Activated CD4-positive, alpha-beta T cell treated with anti-CD3 and anti-CD28 coated beads, Interleukin-2, Interleukin-4, amounts not matched to agents 100 ng/mL and 50 ng/mL, durations not matched to agents 16 hours and 8 hours (primary cell): Measurements from ENCODE around the gene SERHL2.
A peak's percentile ranks its signal among the peaks of the same experiment; 100 is the strongest.
"Not testable (repeated sequence)": the region's sequence is repeated elsewhere in the genome, so short reads cannot be mapped to it uniquely, and the experiment has no call there.

Experiments
- DNase-seq: peaks from one replicate; pipeline ENCODE4 v3.0.0-alpha.2; 2020; ENCODE audit warnings: low spot score

SERHL2 gene, protein sequence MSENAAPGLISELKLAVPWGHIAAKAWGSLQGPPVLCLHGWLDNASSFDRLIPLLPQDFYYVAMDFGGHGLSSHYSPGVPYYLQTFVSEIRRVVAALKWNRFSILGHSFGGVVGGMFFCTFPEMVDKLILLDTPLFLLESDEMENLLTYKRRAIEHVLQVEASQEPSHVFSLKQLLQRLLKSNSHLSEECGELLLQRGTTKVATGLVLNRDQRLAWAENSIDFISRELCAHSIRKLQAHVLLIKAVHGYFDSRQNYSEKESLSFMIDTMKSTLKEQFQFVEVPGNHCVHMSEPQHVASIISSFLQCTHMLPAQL

GRCh38 chr22:42553475-42554361 is at the start of gene SERHL2:
SERHL2 (plus strand) TSS chr22:42553956; CDS start chr22:42554021, 65 bp downstream.
- DNase-seq = peak; percentile 73

DNA sequence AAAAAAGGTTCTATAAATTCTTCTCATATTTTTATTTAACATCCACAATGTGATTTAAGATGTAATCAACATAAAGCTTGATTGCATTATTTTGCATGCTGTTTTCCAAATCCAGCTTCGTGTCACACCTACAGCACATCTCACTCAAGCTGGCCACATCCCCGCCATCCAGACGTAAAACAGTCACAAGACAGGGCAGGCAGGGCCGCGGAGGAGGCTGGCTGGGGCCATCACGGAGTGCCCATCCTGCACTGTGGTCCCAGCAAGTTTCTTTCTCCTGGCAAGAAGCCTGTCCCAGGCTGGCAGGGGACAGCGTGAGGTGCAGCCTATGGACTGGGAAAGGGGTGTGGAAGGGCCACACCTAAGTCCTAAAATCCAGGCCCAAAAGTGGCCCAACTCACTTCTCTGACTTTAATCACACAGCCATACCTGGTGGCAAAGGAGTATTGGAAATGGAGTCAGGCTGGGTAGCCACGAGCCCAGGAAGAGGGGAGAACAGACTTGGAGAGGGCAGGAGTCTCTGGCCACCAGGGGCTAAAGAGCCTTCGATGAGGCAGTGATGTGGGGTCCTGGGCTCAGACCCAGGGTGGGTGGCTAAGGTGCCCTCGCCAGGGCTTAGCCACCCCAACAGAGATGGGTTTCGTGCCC is 45.3 kb upstream of the SERHL2 start:
- not testable (repeated sequence) for DNase-seq

DNA sequence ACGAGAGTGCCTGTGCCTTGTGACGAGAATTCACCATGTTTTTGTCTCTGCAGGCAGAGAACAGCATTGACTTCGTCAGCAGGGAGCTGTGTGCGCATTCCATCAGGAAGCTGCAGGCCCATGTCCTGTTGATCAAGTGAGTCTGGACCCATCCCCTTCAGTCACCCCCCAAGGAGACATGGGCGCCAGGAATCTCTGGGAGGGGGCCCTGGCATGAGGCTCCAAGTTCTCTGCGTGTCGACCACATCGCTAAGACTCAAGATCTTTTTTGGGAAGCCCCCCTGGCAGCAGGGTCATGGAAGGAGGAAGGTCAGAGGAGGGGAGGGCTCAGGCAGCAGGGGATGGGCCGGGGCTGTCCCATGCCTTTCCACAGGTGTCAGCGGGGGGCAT is 44.8 kb upstream of the SERHL2 start:
- not testable (repeated sequence) for DNase-seq

GRCh38 chr22:42509548-42509947 is 44.2 kb upstream of the SERHL2 start:
- no peak for DNase-seq

GRCh38 chr22:42511401-42511891 is 42.3 kb upstream of the SERHL2 start:
- no peak for DNase-seq

DNA sequence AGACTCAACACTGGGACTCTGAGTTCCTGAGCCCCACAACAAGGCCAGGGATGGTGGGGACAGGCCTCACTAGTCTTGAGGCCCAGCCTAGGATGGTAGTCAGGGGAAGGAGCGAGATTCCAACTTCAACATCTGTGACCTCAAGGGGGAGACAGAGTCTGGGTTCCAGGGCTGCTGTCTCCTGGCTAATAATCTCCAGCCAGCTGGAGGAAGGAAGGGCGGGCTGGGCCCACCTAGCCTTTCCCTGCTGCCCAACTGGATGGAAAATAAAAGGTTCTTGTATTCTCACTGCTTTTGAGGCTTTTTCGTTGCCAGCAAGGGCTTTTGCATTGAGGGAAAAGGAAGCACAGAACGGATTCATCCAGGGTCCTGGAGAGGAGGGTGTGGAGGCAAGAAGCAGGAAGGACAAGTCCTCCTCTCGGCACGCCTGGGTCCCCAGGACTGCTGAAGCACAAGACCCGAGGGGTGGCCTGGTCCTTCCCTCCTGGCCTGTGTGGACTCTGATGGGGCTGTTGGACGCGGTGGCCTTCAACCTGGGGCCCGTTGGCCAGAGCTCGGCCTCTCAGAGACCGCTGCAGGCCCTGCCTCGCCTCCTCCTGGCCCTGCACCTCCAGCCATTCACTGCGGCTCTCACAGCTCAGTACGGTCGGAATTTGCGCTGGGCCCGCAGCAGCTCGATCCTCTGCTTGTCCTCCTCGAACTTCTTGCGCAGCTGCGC is 41.3 kb upstream of the SERHL2 start:
- not testable (repeated sequence) for DNase-seq

GRCh38 chr22:42514331-42514730 is 39.4 kb upstream of the SERHL2 start:
- not testable (repeated sequence) for DNase-seq

GRCh38 chr22:42515304-42515703 is 38.5 kb upstream of the SERHL2 start:
- not testable (repeated sequence) for DNase-seq

GRCh38 chr22:42515896-42516295 is 37.9 kb upstream of the SERHL2 start:
- no peak for DNase-seq

DNA sequence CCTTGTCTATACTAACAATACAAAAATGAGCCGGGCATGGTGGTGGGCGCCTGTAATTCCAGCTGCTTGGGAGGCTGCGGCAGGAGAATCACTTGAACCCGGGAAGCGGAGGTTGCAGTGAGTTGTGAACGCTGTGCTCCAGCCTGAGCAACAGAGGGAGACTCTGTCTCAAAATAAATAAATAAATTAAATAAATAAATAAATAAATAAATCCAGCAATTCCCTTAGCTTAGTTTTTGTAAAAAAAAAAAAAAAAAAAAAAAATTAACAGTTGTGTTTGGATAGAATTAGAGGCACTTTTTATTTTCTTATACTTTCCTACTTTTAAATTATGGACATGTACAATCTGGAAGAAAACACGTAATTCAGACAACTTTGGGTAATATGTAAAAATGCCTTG is 36.7 kb upstream of the SERHL2 start:
- not testable (repeated sequence) for DNase-seq

DNA sequence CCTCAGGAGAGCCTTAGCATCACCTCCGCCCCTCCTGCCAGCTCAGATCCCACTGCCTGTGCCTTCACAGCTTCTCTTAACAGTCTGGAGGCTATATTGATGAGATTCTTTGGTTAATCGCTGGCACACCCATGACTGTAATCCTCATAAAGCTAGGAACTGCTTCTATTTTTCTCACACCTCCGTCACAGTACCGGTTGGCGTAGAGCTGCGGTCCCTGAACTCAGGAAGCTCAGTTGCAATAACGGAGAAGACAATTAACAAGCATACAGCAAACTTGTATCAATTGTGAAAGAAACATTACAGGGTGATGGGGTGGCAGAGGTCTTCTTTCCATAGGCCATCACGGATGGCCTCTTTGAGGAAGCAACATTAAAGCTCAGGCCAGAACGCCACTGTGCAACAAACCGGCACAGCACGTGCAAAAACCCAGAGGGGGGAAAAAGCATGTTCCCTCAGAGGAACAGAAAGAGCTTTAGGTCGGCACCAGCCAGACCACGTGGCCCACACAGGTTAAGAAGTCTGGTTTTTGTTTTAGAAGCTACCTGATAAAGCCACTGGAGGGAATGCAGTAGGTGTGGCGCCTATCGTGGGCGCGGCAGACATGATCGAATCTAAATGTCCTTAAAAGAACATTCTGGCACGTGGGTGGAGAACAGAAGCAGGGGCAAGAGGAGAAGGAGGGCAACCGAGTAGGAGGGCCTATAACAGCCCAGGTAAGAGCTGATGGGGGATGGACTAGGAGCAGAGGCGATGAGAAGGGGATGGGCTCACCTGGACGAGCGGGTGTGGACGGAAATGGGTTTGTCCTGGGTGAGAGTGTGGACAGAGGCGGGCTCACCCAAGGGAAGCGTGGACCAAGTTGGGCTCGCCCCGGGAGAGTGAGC is 34.9 kb upstream of the SERHL2 start:
- DNase-seq = not testable (repeated sequence)

DNA sequence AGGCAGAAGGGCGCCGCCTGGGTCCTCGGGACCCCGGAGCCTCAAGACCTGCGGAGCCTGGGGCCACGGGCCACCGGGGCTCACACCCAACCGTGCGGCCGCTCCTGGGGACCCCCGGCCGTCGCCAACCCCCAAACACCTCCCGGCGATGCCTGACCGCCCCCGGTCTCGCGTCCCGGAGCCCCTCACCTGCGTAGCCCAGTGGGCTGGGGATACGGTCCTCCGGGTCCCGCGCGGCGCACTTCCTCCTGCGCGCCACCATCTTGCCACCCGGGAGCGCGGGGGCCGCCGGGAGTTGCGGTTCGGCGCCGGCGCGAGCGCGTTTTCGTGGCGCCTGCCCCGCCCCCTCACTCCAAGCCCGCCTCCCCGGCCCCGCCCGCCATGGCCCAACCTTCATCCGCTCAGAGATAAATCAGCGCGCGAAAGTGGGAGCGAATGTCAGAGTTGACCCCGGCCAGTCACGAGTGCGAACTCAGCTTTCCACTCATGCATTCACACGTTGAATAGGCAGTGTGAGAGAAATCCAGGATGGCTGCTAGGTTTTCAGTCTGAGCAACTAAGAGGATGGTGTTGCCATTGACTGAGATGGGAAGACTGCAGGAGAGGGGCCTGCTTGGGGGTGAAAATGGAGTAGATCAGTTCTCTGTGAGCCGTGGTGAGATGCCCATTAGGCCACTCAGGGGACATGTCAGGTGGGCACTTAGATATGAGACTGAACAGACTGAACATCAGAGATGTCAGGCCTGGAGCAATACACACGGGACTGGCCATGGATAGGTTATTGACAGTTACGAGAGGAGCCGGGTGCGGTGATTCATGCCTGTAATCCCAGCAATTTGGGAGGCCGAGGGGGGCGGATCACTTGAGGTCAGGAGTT is 34.0 kb upstream of the SERHL2 start, which contains the start of gene RRP7A:
TSS of gene RRP7A (minus strand) at position 272 of the 877 bp plus-strand sequence. CDS start at position 262, 10 bp downstream.
- peak; percentile 83 for DNase-seq

DNA sequence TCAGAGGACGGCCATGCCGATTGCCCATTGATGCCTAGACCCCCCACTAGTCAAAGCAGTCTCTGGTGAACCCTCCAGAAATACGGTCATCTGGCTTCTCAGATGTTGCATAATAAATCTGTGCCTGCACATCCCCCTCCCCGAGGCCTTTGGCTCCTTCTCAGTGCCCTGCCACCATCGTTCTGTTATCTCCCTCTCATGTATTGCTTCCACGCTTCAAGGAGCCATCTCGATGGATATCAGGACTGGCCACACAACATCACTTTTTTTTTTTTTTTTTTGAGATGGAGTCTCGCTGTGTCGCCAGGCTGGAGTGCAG is 32.6 kb upstream of the SERHL2 start:
- DNase-seq = no peak

GRCh38 chr22:42522546-42522945 is 31.2 kb upstream of the SERHL2 start:
- DNase-seq = no peak

GRCh38 chr22:42528591-42529307 is 25.0 kb upstream of the SERHL2 start:
- no peak for DNase-seq

- not testable (repeated sequence) for DNase-seq
Measured at GRCh38 chr22:42529435-42529834, 24.3 kb upstream of the SERHL2 start.

- DNase-seq = not testable (repeated sequence)
Measured at GRCh38 chr22:42531401-42532084, 22.2 kb upstream of the SERHL2 start.

DNA sequence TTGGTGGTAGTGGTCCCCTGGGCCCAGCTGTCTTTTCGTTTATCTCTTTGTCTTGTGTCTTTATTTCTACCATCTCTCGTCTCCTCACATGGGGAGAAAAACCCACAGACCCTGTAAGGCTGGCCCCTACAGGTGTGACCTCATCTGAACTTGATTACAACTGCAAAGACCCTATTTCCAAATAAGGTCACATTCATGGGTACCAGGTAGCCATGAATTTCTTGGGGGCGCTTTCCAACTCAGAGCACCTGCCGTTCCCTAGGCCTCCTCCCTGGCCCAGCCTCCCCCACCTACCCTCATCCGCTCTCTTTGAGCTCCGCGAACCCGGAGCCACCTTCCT is 20.1 kb upstream of the SERHL2 start:
- no peak for DNase-seq
